Activated naive CD4-positive, alpha-beta T cell treated with anti-CD3 and anti-CD28 coated beads, Interleukin-2, amount 10 ng/mL, durations not matched to agents 7 days and 5 days (primary cell): Measurements from ENCODE around the gene ARHGEF38.

ENCODE experiments used
- CTCF ChIA-PET: fragments of 350-600 bp; sonication (Branson Sonifier 250); formaldehyde crosslinking; loops from one replicate; lab custom pipeline; 2021; ENCODE audit warnings: antibody characterized with exemption; lab: Charles Lee
- DNase-seq: peaks from one replicate; pipeline ENCODE4 v3.0.0-alpha.2; 2020
- H3K27ac Mint-ChIP-seq: one replicate; pipeline ENCODE4 v1.8.0; 2021; ENCODE audit warnings: mild to moderate bottlenecking, moderate library complexity, mixed read lengths
- H3K27me3 Mint-ChIP-seq: one replicate; pipeline ENCODE4 v1.8.0; 2021; ENCODE audit warnings: mild to moderate bottlenecking, mixed read lengths
- H3K36me3 Mint-ChIP-seq: one replicate; pipeline ENCODE4 v1.8.0; 2021; ENCODE audit warnings: mixed read lengths
- H3K4me1 Mint-ChIP-seq: one replicate; pipeline ENCODE4 v1.8.0; 2021; ENCODE audit warnings: mixed read lengths
- H3K4me3 Mint-ChIP-seq: one replicate; pipeline ENCODE4 v1.8.0; 2021; ENCODE audit warnings: mild to moderate bottlenecking, moderate library complexity, mixed read lengths
- H3K9me3 Mint-ChIP-seq: one replicate; pipeline ENCODE4 v1.8.0; 2021; ENCODE audit warnings: mixed read lengths

The ARHGEF38 gene

GRCh38 chr4:105551965-105552746 lies at the start of gene ARHGEF38:
ARHGEF38 (plus strand) TSS chr4:105552620; CDS start chr4:105552766, 146 bp downstream.
- DNase-seq = no peak
- CTCF ChIA-PET = no interaction called here
- H3K4me3 Mint-ChIP-seq = no peak within 1 kb of the TSS
- H3K27me3 Mint-ChIP-seq = peaks cover 3% of the 10 kb centered on the region
- no peaks in the 10 kb centered on the region for H3K36me3 Mint-ChIP-seq
- H3K4me1 Mint-ChIP-seq = no peaks in the 10 kb centered on the region
- no peaks in the 10 kb centered on the region for H3K9me3 Mint-ChIP-seq
- no peak within 1 kb of the TSS for H3K27ac Mint-ChIP-seq

GRCh38 chr4:105503484-105503883 lies 48.9 kb upstream of the ARHGEF38 start:
- Mint-ChIP-seq H3K4me1 (no peaks in the 10 kb centered on the region), H3K27ac (no peak overlapping the region), H3K27me3 (no peaks in the 10 kb centered on the region), H3K9me3 (no peaks in the 10 kb centered on the region), H3K4me3 (no peak overlapping the region), H3K36me3 (no peaks in the 10 kb centered on the region)
- DNase-seq = no peak
- CTCF ChIA-PET = no interaction called here

- Mint-ChIP-seq H3K4me3 (no peak overlapping the region), H3K27me3 (no peaks in the 10 kb centered on the region), H3K4me1 (no peaks in the 10 kb centered on the region), H3K9me3 (no peaks in the 10 kb centered on the region), H3K36me3 (no peaks in the 10 kb centered on the region), H3K27ac (no peak overlapping the region)
- DNase-seq = no peak
- CTCF ChIA-PET = no interaction called here
Observed at GRCh38 chr4:105504744-105505143, 47.7 kb upstream of the ARHGEF38 start.

- no peak for DNase-seq
- CTCF ChIA-PET = no interaction called here
- no peak overlapping the region for H3K4me3 Mint-ChIP-seq
- H3K27me3 Mint-ChIP-seq = no peaks in the 10 kb centered on the region
- H3K36me3 Mint-ChIP-seq = no peaks in the 10 kb centered on the region
- no peaks in the 10 kb centered on the region for H3K9me3 Mint-ChIP-seq
- no peaks in the 10 kb centered on the region for H3K4me1 Mint-ChIP-seq
- no peak overlapping the region for H3K27ac Mint-ChIP-seq
Observed at GRCh38 chr4:105509291-105509690, 43.1 kb upstream of the ARHGEF38 start.

- no peak for DNase-seq
- H3K4me1 Mint-ChIP-seq = no peaks in the 10 kb centered on the region
- no peak overlapping the region for H3K27ac Mint-ChIP-seq
- no peak overlapping the region for H3K4me3 Mint-ChIP-seq
- H3K36me3 Mint-ChIP-seq = no peaks in the 10 kb centered on the region
- CTCF ChIA-PET = no interaction called here
- H3K9me3 Mint-ChIP-seq = no peaks in the 10 kb centered on the region
- no peaks in the 10 kb centered on the region for H3K27me3 Mint-ChIP-seq
Observed at GRCh38 chr4:105509714-105510113, 42.7 kb upstream of the ARHGEF38 start.

GRCh38 chr4:105510245-105510644 lies 42.2 kb upstream of the ARHGEF38 start:
- CTCF ChIA-PET = interaction anchor here (0.7 kb wide), 1 partner anchor 10 kb away, joined by 3 read pairs; no protein-coding TSS in a partner anchor
- H3K4me1 Mint-ChIP-seq = no peaks in the 10 kb centered on the region
- H3K9me3 Mint-ChIP-seq = no peaks in the 10 kb centered on the region
- H3K27ac Mint-ChIP-seq = no peak overlapping the region
- no peak overlapping the region for H3K4me3 Mint-ChIP-seq
- DNase-seq = no peak
- no peaks in the 10 kb centered on the region for H3K27me3 Mint-ChIP-seq
- no peaks in the 10 kb centered on the region for H3K36me3 Mint-ChIP-seq

GRCh38 chr4:105520819-105521790 lies 31.3 kb upstream of the ARHGEF38 start:
- H3K27ac Mint-ChIP-seq = no peak overlapping the region
- H3K9me3 Mint-ChIP-seq = no peaks in the 10 kb centered on the region
- H3K27me3 Mint-ChIP-seq = no peaks in the 10 kb centered on the region
- CTCF ChIA-PET = interaction anchor here (0.9 to 1.7 kb wide), 7 partner anchors 11 to 284 kb away, joined by 3 to 9 read pairs (median 3); no protein-coding TSS in a partner anchor
- H3K4me3 Mint-ChIP-seq = no peak overlapping the region
- peak; percentile 29 for DNase-seq
- H3K4me1 Mint-ChIP-seq = no peaks in the 10 kb centered on the region
- H3K36me3 Mint-ChIP-seq = no peaks in the 10 kb centered on the region

- Mint-ChIP-seq H3K27ac (no peak overlapping the region), H3K36me3 (no peaks in the 10 kb centered on the region), H3K4me1 (no peaks in the 10 kb centered on the region), H3K27me3 (peaks cover 8% of the 10 kb centered on the region), H3K9me3 (no peaks in the 10 kb centered on the region), H3K4me3 (no peak overlapping the region)
- no peak for DNase-seq
- CTCF ChIA-PET = no interaction called here
Observed at GRCh38 chr4:105526656-105527055, 25.8 kb upstream of the ARHGEF38 start.

GRCh38 chr4:105527081-105527480 lies 25.3 kb upstream of the ARHGEF38 start:
- Mint-ChIP-seq H3K4me3 (no peak overlapping the region), H3K27me3 (peaks cover 8% of the 10 kb centered on the region), H3K4me1 (no peaks in the 10 kb centered on the region), H3K9me3 (no peaks in the 10 kb centered on the region), H3K36me3 (no peaks in the 10 kb centered on the region), H3K27ac (no peak overlapping the region)
- DNase-seq = no peak
- CTCF ChIA-PET = no interaction called here

GRCh38 chr4:105536601-105537000 lies 15.8 kb upstream of the ARHGEF38 start:
- Mint-ChIP-seq H3K9me3 (no peaks in the 10 kb centered on the region), H3K4me3 (no peak overlapping the region), H3K27me3 (no peaks in the 10 kb centered on the region), H3K27ac (no peak overlapping the region), H3K36me3 (no peaks in the 10 kb centered on the region), H3K4me1 (peaks cover 7% of the 10 kb centered on the region)
- no peak for DNase-seq
- CTCF ChIA-PET = no interaction called here

- H3K27ac Mint-ChIP-seq = no peak overlapping the region
- no peak for DNase-seq
Observed at GRCh38 chr4:105541420-105541819, 11.0 kb upstream of the ARHGEF38 start.

GRCh38 chr4:105542039-105542438 lies 10.4 kb upstream of the ARHGEF38 start:
- peaks cover 11% of the 10 kb centered on the region for H3K4me1 Mint-ChIP-seq
- CTCF ChIA-PET = no interaction called here

More at GRCh38 chr4:105541420-105541819, 11.0 kb upstream of the ARHGEF38 start:
- Mint-ChIP-seq H3K4me1 (peaks cover 11% of the 10 kb centered on the region), H3K27me3 (no peaks in the 10 kb centered on the region), H3K36me3 (no peaks in the 10 kb centered on the region), H3K4me3 (no peak overlapping the region), H3K9me3 (no peaks in the 10 kb centered on the region)
- CTCF ChIA-PET = no interaction called here

GRCh38 chr4:105543346-105543745 lies 9.1 kb upstream of the ARHGEF38 start:
- Mint-ChIP-seq H3K4me3 (no peak overlapping the region), H3K36me3 (no peaks in the 10 kb centered on the region), H3K27ac (no peak overlapping the region), H3K9me3 (no peaks in the 10 kb centered on the region), H3K4me1 (peaks cover 11% of the 10 kb centered on the region), H3K27me3 (no peaks in the 10 kb centered on the region)
- CTCF ChIA-PET = no interaction called here
- DNase-seq = no peak

More at GRCh38 chr4:105542039-105542438, 10.4 kb upstream of the ARHGEF38 start:
- no peaks in the 10 kb centered on the region for H3K27me3 Mint-ChIP-seq
- no peak overlapping the region for H3K27ac Mint-ChIP-seq
- no peaks in the 10 kb centered on the region for H3K36me3 Mint-ChIP-seq
- DNase-seq = no peak
- no peak overlapping the region for H3K4me3 Mint-ChIP-seq
- no peaks in the 10 kb centered on the region for H3K9me3 Mint-ChIP-seq

- H3K27ac Mint-ChIP-seq = no peak overlapping the region
- CTCF ChIA-PET = no interaction called here
- peaks cover 11% of the 10 kb centered on the region for H3K4me1 Mint-ChIP-seq
- no peak for DNase-seq
- H3K9me3 Mint-ChIP-seq = no peaks in the 10 kb centered on the region
- no peaks in the 10 kb centered on the region for H3K36me3 Mint-ChIP-seq
- H3K27me3 Mint-ChIP-seq = no peaks in the 10 kb centered on the region
- no peak overlapping the region for H3K4me3 Mint-ChIP-seq
Observed at GRCh38 chr4:105543881-105544280, 8.5 kb upstream of the ARHGEF38 start.
